Cardiac muscle cell (in vitro differentiated cells and primary cell): ENCODE measurements around the gene CAB39L. TPM values are rescaled to one million over a fixed set of nuclear protein-coding genes. Genes with fewer than 3 reads are reported as not detected.
A peak's percentile ranks its signal among the peaks of the same experiment; 100 is the strongest.

Experiments
- DNase-seq, 2 donors: peaks; one replicate each; pipeline versions ENCODE4 v3.0.0 to v3.0.0-alpha.2; 2010 to 2017; ENCODE audit warnings: low read depth in 1 of 2, low spot score in 1 of 2
- H3K27ac ChIP-seq: fragments of 200-600 bp; sonication (generic); 2 replicates; pipeline ENCODE4 v1.5.1; 2016
- H3K27me3 ChIP-seq: fragments of 200-600 bp; sonication (generic); 2 replicates; pipeline ENCODE4 v1.6.0; 2016; ENCODE audit warnings: control low read depth
- H3K36me3 ChIP-seq: fragments of 200-600 bp; sonication (generic); 2 replicates; pipeline ENCODE4 v1.5.1; 2016; ENCODE audit warnings: control low read depth
- H3K4me1 ChIP-seq: fragments of 200-600 bp; sonication (generic); 2 replicates; pipeline ENCODE4 v1.8.1; 2017; ENCODE audit warnings: low read depth, mild to moderate bottlenecking, mixed run types
- H3K4me3 ChIP-seq: fragments of 200-600 bp; sonication (generic); 2 replicates; pipeline ENCODE4 v1.5.1; 2016; ENCODE audit warnings: mild to moderate bottlenecking
- H3K9me3 ChIP-seq: fragments of 200-600 bp; sonication (generic); 2 replicates; pipeline ENCODE4 v1.5.1; 2017; ENCODE audit warnings: low read depth, mild to moderate bottlenecking, control low read depth
- CTCF ChIP-seq: IDR thresholded peaks from 2 replicates; pipeline ENCODE4 v1.5.1; 2012; ENCODE audit warnings: low read depth, mild to moderate bottlenecking, low read length
- polyA plus RNA-seq: library from polyadenylated mRNA; unstranded; fragments of >200 nt; fragmentation: Nextera tagmentation; extraction: Ambion mirVana; gene quantifications from 2 replicates; pipeline ENCODE4 v1.2.1, GENCODE V29; 2016
- total RNA-seq: library from RNA; depleted of rRNA; stranded (reverse); fragments of >200 nt; gene quantifications from 2 replicates; pipeline ENCODE4 v1.2.3, GENCODE V29; 2016

CAB39L gene
- total and polyA plus RNA-seq, 2 experiments from 2014 or later: 22.3 to 25.5 TPM

- TF ChIP-seq CTCF: no peak
- H3K27ac ChIP-seq: no peak overlapping the region
- H3K4me3 ChIP-seq: no peak overlapping the region
- DNase-seq: peak in 1 of 2 donors; percentile 21
- H3K27me3 ChIP-seq: no peaks in the 10 kb centered on the region
- no peaks in the 10 kb centered on the region for H3K36me3 ChIP-seq
- no peaks in the 10 kb centered on the region for H3K9me3 ChIP-seq
- H3K4me1 ChIP-seq: peaks cover 12% of the 10 kb centered on the region
Measured at GRCh38 chr13:49441846-49442245, 2.0 kb downstream of the CAB39L start.

- DNase-seq: no peak
- peaks cover 12% of the 10 kb centered on the region for H3K4me1 ChIP-seq
Measured at GRCh38 chr13:49441312-49441711, 2.6 kb downstream of the CAB39L start.

GRCh38 chr13:49439609-49440008 lies 4.3 kb downstream of the CAB39L start:
- Histone ChIP-seq H3K36me3 (no peaks in the 10 kb centered on the region), H3K9me3 (no peaks in the 10 kb centered on the region), H3K4me1 (peaks cover 5% of the 10 kb centered on the region), H3K27ac (no peak overlapping the region), H3K4me3 (no peak overlapping the region), H3K27me3 (no peaks in the 10 kb centered on the region)
- DNase-seq: no peak
- no peak for TF ChIP-seq CTCF

More at GRCh38 chr13:49441312-49441711, 2.6 kb downstream of the CAB39L start:
- no peak overlapping the region for H3K4me3 ChIP-seq
- H3K36me3 ChIP-seq: no peaks in the 10 kb centered on the region
- no peak for TF ChIP-seq CTCF
- no peak overlapping the region for H3K27ac ChIP-seq
- no peaks in the 10 kb centered on the region for H3K9me3 ChIP-seq
- H3K27me3 ChIP-seq: no peaks in the 10 kb centered on the region

- no peak for TF ChIP-seq CTCF
- Histone ChIP-seq H3K4me3 (no peak overlapping the region), H3K9me3 (no peaks in the 10 kb centered on the region)
Measured at GRCh38 chr13:49437705-49438104, 6.2 kb downstream of the CAB39L start.

GRCh38 chr13:49436890-49437289 lies 7.0 kb downstream of the CAB39L start:
- H3K27ac ChIP-seq: no peak overlapping the region
- no peaks in the 10 kb centered on the region for H3K9me3 ChIP-seq
- H3K4me1 ChIP-seq: no peaks in the 10 kb centered on the region
- peak; percentile 8 to 73 for DNase-seq
- TF ChIP-seq CTCF: no peak
- H3K4me3 ChIP-seq: no peak overlapping the region
- H3K36me3 ChIP-seq: peaks cover 7% of the 10 kb centered on the region
- no peaks in the 10 kb centered on the region for H3K27me3 ChIP-seq

More at GRCh38 chr13:49437705-49438104, 6.2 kb downstream of the CAB39L start:
- Histone ChIP-seq H3K27ac (no peak overlapping the region), H3K4me1 (no peaks in the 10 kb centered on the region), H3K27me3 (no peaks in the 10 kb centered on the region), H3K36me3 (peaks cover 1% of the 10 kb centered on the region)
- DNase-seq: no peak

- Histone ChIP-seq H3K4me3 (no peak overlapping the region), H3K4me1 (no peaks in the 10 kb centered on the region), H3K27ac (no peak overlapping the region), H3K36me3 (peaks cover 7% of the 10 kb centered on the region), H3K27me3 (no peaks in the 10 kb centered on the region), H3K9me3 (no peaks in the 10 kb centered on the region)
- DNase-seq: peak in 1 of 2 donors; percentile 13
- no peak for TF ChIP-seq CTCF
Measured at GRCh38 chr13:49435992-49436391, 7.9 kb downstream of the CAB39L start.
